H1 (cell line): Measurements from ENCODE around the gene SCGN. TPM values are rescaled to one million over a fixed set of nuclear protein-coding genes. Genes with fewer than 3 reads are reported as not detected.
A peak's percentile ranks its signal among the peaks of the same experiment; 100 is the strongest.

ENCODE experiments used
- ASH2L ChIP-seq: fragments of 200-600, 300-600 bp; sonication (generic); IDR thresholded peaks from one replicate; pipeline ENCODE4 v1.7.1; 2017; ENCODE audit warnings: low read length
- CEBPB ChIP-seq: IDR thresholded peaks from 2 replicates; pipeline ENCODE4 v1.6.1; 2012; ENCODE audit warnings: low read depth, low read length
- CREB1 ChIP-seq: IDR thresholded peaks from 2 replicates; pipeline ENCODE4 v1.6.1; 2012; ENCODE audit warnings: inconsistent platforms
- EGR1 ChIP-seq: IDR thresholded peaks from 2 replicates; pipeline ENCODE4 v1.6.1; 2011; ENCODE audit warnings: low read depth, low read length, borderline replicate concordance
- RAD21 ChIP-seq, 2 experiments: IDR thresholded peaks in 1 of 2; conservative IDR thresholded peaks in 1 of 2; 2 replicates each; pipeline ENCODE4 v1.6.1; 2011; ENCODE audit warnings: low read depth in 2 of 2, low read length in 2 of 2, improper control_type of control experiment in 1 of 2, inconsistent platforms in 1 of 2, mild to moderate bottlenecking in 1 of 2, moderate library complexity in 1 of 2
- TCF12 ChIP-seq: IDR thresholded peaks from 2 replicates; pipeline ENCODE4 v1.6.1; 2011; ENCODE audit warnings: low read depth, mild to moderate bottlenecking, low read length
- polyA plus RNA-seq, 7 experiments: library from polyadenylated mRNA; depleted of rRNA in 3 of 7; stranded (reverse) in 5 of 7; unstranded in 2 of 7; fragments of >200 nt in 5 of 7; fragments of 200-250 nt in 2 of 7; gene quantifications; 1 replicate in 5 of 7; 2 replicates in 1 of 7; 4 replicates in 1 of 7; pipeline versions ENCODE4 v1.2.1 to v1.2.3, GENCODE V29; 2011 to 2013; ENCODE audit warnings: missing spikeins in 2 of 7, mixed read lengths in 2 of 7
- total RNA-seq: library from RNA; stranded (reverse); fragmentation: NEBNext Ultra II Directional; extraction: Animal tissue kit (Norgen Biotek cat#: 25700); gene quantifications from 2 replicates; pipeline ENCODE4 v1.2.1, GENCODE V29; 2021

SCGN gene
- total and polyA plus RNA-seq, 2 of the 8 experiments (the other 6 are each of a cell fraction or from before 2014, with no cell fraction given): not detected

DNA sequence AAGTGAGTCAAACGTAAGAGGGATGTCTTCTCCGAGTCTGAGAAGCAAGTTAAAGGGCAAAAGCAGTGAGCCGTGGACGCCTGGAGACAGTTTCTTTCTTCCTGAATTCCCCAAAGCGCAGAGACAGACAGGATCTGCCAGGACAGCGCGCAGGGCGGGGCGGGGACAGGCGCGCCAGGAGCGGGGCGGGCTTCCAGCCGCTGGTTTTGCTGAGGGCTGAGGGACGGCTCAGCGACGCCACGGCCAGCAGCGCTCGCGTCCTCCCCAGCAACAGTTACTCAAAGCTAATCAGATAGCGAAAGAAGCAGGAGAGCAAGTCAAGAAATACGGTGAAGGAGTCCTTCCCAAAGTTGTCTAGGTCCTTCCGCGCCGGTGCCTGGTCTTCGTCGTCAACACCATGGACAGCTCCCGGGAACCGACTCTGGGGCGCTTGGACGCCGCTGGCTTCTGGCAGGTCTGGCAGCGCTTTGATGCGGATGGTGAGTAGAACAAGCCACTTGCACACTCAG is at the start of gene SCGN (continued):
- TF ChIP-seq CREB1 (peak; percentile 67), EGR1 (no peak), ASH2L (peak; percentile 30), RAD21 (IDR thresholded peaks at IDR 0.05 in 1 of 2, conservative IDR thresholded peaks at IDR 0.05 in 1 of 2; ENCODE audit: low read depth in 2 of 2, low read length in 2 of 2) (peak; percentile 7 to 28; a peak in 2 of 4 replicates), CEBPB (no peak), TCF12 (no peak)
